Hepatic stellate cell (primary cell): ENCODE data around the gene ARHGEF2.
"Not testable (repeated sequence)": the region's sequence is repeated elsewhere in the genome, so short reads cannot be mapped to it uniquely, and the experiment has no call there.

Experiments used
- DNase-seq: peaks from one replicate; pipeline ENCODE4 v3.0.0; 2011; ENCODE audit warnings: low spot score

ARHGEF2 gene

GRCh38 chr1:155942578-155943141 lies 35.7 kb downstream of the ARHGEF2 start:
- no peak for DNase-seq

DNA sequence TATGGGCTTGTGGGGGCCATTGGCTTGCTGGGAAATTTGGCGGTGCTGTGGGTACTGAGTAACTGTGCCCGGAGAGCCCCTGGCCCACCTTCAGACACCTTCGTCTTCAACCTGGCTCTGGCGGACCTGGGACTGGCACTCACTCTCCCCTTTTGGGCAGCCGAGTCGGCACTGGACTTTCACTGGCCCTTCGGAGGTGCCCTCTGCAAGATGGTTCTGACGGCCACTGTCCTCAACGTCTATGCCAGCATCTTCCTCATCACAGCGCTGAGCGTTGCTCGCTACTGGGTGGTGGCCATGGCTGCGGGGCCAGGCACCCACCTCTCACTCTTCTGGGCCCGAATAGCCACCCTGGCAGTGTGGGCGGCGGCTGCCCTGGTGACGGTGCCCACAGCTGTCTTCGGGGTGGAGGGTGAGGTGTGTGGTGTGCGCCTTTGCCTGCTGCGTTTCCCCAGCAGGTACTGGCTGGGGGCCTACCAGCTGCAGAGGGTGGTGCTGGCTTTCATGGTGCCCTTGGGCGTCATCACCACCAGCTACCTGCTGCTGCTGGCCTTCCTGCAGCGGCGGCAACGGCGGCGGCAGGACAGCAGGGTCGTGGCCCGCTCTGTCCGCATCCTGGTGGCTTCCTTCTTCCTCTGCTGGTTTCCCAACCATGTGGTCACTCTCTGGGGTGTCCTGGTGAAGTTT lies 36.4 kb downstream of the ARHGEF2 start:
- no peak for DNase-seq

- peak; percentile 40 for DNase-seq
Observed at GRCh38 chr1:155940993-155941844, 37.1 kb downstream of the ARHGEF2 start, which contains the start of gene RXFP4. RXFP4 (plus strand) TSS chr1:155941638; CDS start chr1:155941710, 72 bp downstream.

- DNase-seq, result peak; percentile 58
Observed at GRCh38 chr1:155940482-155940992, 37.8 kb downstream of the ARHGEF2 start.

DNA sequence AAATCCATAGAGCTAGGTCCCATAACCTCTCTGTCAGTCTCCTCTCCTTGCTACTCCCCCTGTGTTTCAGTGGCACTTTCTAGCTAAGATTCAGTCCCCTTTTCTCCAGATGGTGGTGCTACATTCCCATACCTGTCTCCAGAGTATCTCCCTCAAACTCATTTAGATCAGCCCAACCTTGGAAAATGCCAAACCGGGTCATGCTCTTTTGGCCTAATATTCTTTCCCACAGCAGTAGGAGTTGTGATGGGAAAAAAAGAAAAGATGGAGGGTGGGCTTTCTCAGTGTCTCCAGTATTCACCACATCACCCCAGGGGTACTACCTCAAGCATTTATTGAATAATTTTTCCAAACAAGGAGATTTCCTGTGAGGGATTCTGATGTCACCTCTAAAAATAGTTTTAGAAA lies 40.1 kb downstream of the ARHGEF2 start:
- peak; percentile 69 for DNase-seq

GRCh38 chr1:155934936-155935590 lies 43.3 kb downstream of the ARHGEF2 start:
- DNase-seq, result no peak

DNA sequence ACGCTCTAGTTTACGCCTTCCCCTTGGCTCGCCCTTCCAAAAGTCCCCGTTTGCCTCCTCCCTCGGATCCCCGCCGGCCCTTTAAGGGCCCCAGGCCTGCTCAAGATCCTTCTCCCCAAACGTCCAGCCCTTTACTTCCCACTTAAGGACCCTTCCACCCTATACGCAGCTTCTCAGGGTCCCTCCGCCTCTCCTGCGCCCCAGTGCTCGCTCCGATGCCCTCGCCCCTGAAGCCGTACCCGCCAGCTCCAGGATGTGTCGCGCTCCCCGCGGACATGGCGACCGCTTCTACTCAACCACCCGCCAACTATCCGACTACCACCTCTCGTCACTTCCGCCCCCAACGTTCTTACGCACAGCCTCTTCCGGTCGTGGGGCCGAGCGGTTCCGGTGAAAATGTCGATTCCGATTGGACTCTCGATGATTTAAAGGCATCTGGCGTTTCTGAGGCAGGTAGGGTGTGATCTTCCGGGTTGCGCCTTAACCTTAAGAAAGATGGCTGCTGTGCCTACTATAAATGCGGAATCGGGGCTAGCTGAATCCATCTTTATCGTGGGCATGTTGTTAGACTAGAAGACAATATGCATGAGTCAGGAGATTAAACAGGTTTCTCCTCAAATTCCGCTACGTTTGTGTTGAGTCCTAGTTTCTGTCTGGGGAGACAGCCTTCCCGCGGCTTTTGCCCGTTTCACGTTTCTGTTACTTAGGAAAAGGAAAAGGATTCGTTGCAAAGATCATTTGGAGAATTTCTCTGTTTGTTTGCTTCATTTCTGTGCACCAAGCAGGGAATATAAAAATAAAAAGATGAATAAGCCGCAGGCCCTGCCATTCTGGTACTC lies 44.0 kb downstream of the ARHGEF2 start, which contains the start of gene KHDC4:
TSS of gene KHDC4 (minus strand) at position 317 of the 839 bp plus-strand sequence. CDS start at position 277, 40 bp downstream.
- DNase-seq, result peak; percentile 94

GRCh38 chr1:155933591-155934096 lies 44.7 kb downstream of the ARHGEF2 start:
- no peak for DNase-seq

GRCh38 chr1:155932487-155932886 lies 45.9 kb downstream of the ARHGEF2 start:
- no peak for DNase-seq

DNA sequence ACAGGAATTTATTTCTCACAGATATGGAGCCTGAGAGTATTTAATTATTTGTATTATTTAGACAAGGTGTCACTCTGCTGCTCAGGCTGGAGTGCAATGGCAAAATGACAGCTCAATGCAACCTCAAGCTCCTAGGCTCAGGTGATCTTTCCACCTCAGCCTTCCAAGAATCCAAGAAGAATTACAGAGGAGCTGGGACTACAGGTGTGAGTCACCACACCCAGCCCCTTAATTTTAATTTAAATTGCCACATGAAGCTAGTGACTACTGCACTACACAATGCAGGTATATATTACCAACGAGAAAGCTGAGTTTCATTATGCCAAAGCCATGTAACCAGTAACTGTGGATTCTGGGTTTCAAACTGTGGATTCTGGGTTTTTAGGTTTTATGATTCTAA lies 46.3 kb downstream of the ARHGEF2 start:
- DNase-seq, result no peak

- no peak for DNase-seq
Observed at GRCh38 chr1:155931332-155932038, 46.9 kb downstream of the ARHGEF2 start.

DNA sequence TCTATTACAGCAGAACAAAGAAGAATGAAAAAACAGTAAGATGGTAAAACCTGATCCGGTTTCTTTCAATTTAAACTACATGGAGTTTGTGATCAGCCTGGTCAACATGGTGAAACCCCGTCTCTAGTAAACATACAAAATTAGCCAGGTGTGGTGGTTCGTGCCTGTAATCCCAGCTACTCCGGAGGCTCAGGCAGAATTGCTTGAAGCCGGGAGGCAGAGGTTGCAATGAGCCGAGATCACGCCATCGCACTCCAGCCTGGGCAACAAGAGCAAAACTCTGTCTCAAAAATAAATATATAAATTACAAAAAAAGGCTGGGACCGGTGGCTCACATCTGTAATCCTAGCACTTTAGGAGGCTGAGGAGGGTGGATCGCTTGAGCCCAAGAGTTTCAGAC lies 47.6 kb downstream of the ARHGEF2 start:
- not testable (repeated sequence) for DNase-seq

DNA sequence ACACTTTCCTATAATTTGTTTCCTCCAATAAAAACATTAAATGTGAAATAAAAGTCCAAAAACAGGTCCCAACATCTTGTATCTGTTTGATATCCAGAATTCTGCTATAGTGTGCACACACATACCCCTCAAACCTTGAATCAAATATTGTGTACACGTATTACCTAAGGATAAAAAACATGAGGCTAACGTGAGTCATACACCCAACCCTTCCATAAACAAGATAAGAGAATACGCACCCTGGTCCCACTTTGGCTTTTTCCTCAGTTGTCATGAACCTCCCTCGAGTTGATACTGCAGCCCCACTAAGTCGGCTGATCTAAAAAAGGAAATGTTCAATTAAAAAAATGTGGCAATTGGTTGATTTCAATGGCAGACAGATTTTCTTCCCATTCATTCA lies 49.3 kb downstream of the ARHGEF2 start:
- DNase-seq, result no peak

- no peak for DNase-seq
Observed at GRCh38 chr1:155925506-155925905, 52.8 kb downstream of the ARHGEF2 start.

DNA sequence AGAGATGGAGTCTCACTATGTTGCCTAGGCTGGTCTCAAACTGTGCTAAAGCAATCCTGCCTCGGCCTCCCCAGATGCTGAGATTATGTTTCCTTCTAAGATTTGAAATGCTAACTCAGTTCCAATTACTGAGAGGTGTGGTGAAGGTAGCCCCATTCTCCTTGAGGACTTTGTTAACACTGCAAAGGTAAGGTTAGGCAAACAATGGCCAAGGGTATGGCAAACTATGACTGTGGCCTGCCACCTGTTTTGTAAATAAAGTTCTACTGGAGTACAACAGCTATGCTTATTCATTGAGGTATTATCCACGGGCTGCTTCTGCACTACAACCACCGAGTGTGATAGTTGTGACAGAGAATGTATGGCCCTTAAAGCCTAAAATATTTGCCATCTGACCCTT lies 57.6 kb downstream of the ARHGEF2 start:
- DNase-seq, result no peak

GRCh38 chr1:155919801-155920200 lies 58.5 kb downstream of the ARHGEF2 start:
- DNase-seq, result no peak

- DNase-seq, result no peak
Observed at GRCh38 chr1:155918660-155919059, 59.7 kb downstream of the ARHGEF2 start.

DNA sequence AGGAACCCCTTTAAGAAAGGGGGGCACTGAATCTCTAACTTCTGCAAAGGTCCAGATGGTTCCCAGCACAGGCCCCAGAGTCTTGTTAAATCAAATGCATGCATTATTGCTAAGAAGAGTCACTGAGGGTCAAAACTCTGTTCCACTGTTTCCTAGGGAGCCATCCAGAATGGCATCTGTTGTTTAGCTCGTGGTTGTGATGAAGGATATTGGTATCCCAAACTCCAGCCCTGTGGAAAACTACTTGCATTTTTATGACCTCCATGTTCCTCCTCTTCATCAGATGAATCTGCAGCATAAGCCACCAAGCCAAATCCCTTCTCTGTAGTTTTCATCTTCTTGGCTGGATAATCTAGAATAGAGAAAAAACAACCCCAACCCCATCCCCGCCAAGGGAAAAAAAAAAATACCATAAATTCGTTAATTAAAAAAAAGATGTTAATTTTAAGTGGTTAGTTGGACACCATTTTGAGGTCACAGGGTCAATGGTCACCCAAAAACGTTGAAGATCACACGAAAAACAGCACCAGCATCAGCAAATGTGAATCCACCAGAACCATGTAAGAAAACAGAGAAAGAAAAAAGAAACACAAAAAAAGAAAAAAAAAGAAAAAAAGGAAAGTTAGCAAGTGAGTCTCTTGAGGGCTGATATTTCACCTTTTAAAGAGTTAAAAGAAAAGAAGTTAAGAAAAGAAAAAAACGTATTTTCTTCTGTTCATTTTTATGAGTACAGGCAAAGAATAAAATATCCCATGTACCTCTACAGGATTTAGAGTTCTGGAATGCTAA lies 64.2 kb downstream of the ARHGEF2 start:
- DNase-seq, result no peak

DNA sequence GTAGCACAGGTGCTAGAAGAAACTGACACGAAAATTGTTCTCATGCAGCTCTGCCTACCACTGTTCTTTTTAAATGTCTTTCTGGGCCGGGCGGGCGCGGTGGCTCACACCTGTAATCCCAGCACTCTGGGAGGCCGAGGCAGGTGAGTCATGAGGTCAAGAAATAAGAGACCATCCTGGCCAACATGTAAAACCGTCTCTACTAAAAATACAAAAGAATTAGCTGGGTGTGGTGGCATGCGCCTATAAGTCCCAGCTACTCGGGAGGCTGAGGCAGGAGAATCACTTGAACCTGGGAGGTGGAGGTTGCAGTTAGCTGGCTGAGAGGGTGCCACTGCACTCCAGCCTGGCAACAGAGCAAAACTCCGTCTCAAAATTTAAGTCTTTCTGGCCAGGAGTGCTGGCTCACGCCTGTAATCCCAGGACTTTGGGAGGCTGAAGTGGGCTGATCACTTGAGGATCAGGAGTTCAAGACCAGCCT lies 66.3 kb downstream of the ARHGEF2 start:
- no peak for DNase-seq
